GM19324 (cell line): ENCODE data around the gene FHOD1.

Experiments used
- ATAC-seq: cut with Tn5 transposase; IDR thresholded peaks from one replicate; pipeline ENCODE4 v1.9.1; 2021; ENCODE audit warnings: mild to moderate bottlenecking, moderate library complexity; ENCODE audit not compliant: unreplicated experiment, low FRiP score

The FHOD1 gene

DNA sequence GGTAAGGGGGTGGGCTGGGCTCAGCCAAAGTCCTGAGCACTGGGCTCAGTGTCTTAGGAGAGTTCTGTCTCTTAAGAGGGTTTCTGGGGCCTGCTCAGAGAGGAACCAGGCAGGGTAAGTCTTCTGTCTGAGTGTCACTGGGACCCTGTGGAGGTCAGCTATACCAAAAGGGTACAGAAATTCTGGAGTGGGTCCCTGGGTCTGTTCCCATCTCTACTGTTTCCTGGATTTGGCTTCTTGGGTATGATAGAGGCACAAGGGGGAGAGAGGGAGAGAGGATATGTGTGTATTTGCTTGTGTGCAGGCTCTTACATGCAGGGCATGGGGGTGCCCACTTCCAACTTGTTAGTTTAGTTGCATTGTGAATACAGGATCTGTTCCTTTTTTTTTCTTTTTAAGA lies 53.7 kb downstream of the FHOD1 start:
- no peak for ATAC-seq

DNA sequence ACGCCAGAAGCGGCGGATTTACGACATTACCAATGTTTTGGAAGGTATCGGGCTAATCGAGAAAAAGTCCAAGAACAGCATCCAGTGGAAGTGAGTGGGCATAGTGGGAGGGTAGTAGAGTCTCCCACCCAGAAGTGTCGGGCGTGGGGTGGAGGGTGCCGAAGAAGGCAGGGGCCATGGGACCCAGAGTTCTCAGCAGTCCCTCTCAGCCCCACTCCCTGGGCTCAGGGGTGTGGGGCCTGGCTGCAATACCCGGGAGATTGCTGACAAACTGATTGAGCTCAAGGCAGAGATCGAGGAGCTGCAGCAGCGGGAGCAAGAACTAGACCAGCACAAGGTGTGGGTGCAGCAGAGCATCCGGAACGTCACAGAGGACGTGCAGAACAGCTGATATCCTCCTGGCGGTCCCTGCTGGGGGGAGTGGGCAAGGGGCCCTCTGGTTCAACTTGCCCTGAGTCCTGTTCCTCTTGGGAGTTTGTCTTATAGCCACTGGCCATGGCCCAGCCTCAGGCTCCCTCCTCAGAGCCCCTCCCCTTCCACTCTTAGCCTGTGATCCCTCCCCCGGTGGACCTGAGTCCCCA lies 54.4 kb downstream of the FHOD1 start:
- ATAC-seq: no peak

DNA sequence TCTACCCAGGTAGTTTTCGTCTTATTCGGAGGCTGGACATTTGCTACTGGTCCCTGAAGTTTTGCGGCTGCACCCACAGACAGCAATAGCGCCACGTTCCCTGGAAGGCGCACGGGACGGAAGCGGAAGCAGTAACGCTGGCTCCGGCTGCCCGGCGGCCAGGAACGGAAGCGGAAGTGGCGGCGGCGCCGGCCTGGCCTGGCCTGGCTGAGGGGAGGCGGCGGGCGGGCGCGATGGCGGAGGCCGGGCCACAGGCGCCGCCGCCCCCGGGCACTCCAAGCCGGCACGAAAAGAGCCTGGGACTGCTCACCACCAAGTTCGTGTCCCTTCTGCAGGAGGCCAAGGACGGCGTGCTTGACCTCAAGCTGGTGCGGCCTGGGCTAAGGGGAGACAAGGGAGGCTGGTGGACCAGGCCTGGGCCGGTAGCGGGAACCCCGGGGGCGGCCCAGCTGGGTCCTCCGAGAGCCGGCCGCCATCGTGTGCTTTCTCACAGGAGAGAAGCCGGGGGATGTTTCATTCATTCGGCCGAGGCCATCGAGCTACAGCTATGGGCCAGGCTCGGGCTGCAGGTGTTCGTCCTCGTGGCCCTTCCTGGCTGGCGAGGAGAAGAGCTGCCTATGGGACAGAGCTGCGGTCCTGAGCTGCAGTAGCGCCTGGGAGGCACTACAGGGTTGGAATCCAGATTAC lies 55.1 kb downstream of the FHOD1 start, which contains the start of gene E2F4:
Gene E2F4 (plus strand): TSS at position 161 of the 687 bp plus-strand sequence. CDS start 73 bp downstream, at position 234.
- peak; percentile 90 for ATAC-seq

DNA sequence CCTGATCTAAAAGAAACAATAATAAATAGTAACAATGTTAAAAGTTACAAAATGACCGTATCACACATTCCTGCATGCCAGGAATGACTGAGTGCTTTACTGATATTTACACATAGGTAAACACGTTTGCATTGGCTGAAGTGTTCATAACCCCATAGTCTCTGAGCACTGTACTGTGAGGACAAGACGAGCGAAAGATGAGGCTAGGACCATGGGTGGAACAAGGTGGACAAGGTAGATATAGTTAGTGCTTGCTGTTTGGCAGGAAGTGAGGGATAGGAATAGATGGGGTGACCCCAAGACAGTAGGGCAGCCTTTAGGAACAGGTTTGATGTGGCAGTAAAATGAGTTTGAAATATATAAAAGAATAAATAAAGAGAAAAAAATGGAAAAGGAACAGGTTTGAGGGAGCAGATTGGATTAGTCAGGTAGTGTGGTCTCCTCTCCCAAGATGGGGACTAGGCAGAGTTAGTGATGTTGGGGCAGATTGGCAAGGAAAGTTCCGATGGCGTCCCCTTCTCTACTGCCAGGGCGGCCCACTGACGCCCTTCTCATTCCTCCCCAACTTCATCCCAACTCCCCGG lies 55.8 kb downstream of the FHOD1 start:
- no peak for ATAC-seq

DNA sequence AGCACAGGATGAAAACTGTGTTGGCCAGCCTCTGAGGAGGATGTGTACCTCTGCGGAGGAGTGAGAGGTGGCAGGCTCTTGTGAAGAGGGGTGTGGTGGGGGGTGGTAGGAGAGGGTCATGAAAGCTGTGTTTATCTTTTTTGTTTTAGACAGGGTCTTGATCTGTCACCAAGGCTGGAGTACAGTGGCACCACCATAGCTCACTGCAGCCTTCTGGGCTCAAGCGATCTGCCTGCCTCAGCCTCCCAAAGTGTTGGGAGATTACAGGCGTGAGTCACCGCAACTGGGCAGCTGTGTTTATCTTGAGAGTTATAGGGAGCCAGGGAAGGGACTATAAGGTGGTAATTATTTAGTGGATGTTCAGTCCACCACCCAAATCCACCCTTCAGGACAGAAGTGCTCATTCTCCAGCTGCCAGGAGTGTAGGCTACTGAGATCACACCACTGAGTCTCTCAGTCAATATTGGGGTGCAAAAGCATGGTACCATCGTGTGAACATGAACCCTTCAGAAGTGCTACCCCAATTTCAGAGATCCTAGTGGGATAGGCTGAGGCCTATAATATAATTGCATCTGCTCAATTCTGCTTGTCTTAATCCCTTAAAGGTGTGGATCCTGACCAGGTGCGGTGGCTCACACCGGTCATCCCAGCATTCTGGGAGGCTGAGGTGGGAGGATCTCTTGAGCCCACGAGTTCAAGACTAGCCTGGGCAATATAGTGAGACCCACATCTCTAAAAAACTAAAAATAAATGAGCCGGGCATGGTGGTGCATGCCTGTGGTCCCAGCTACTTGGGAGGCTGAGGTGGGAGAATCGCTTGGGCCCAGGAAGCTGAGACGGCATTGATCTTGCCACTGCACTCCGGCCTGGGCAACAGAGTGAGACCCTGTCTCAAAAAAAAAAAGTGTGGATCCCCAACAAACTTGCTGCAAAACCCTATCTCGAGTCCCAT lies 56.6 kb downstream of the FHOD1 start:
- no peak for ATAC-seq

DNA sequence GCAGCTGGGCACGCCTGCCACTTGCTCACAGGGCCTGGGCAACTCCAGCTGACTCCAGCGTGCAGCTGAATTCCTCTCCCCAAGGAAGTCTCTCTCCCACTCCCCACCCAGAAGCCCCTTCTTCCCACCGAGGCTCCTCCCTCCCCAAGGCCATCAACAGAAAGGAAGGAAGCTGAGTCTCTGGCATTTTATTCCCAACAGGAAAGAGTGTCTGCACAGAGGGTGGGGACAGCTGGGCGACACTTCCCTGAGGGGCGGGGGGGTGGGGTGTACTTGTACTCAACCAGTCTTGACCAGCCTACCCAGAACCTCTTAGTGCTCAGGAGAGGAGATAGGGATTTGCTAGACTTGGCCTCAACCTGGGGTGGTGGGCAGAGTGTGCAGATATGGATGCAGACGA lies 57.2 kb downstream of the FHOD1 start, which contains the start of gene EXOC3L1:
Gene EXOC3L1 (minus strand): TSS at position 96 of the 400 bp plus-strand sequence. CDS start 460 bp downstream, outside the sequence.
- no peak for ATAC-seq

DNA sequence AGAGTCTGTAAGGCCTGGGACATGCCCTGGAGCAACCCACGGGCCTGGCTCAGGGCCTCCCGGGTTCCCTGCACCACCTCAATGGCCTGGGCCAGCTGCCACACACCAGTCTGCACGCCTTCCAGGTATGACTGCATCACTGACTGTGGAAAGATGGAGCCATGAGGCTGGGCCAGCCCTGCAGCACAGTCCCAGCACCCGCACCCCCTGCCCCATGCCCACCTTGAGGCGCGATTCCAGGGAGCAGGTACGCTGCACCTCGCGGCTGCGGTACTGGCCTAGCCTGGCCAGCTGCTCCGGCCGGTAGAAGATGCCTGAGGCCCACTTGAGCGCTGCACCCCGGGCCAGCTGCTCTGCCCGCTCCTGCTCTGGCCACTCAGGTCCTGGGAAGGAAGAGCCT lies 58.5 kb downstream of the FHOD1 start:
- no peak for ATAC-seq

DNA sequence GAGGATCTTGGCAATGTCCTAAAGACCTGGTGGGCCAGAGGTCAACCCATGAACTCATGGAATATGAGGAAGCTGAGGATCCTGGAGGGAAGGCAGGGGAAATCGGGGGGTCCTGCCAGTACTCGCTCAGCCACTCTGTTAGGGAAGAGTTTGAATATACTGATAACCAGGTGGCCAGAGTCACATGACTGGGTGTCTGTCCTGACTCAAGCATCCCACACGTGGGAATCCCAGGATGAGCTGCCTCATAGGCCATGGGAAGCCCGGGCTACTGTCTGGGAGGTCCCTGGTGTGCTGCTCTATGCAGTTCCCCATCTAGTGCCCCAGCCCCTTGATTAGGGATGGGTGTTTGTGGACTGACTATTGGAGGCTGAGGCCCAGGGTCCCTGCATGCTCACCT lies 59.0 kb downstream of the FHOD1 start:
- ATAC-seq: no peak

DNA sequence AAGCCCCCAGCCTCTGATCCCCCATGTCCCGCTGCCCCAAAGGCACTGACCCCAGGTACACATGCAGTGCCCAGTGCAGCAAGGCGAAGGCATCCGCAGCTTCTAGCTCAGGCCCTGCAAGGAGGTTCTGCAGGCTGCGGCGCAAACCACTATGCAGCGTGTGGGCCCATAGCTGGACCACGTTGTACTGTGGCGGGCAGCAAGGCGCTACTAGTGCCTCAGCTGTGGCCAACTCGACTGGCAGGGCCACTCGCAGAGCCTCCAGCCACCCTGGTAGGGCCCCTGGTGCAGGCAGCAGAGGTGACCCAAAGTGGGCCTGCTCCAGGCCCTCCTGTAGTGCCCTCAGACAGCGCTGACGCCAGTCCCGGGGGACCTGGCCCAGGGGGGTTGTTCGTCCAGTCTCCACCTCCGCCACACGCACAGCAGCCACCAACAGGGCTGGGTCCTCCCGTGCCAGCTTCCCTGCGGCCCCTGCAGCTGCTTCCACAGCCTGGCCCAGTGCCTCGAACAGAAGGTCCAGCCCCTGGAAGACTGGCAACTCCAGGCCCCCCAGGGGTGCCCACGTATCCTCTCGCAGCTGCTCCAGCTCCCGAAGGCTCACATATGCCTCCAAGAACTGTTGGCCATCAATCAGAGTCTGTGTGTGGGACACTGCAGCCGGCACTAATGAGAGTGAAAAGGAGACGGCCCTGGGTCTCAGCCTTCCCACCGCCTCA lies 59.9 kb downstream of the FHOD1 start:
- ATAC-seq: no peak

DNA sequence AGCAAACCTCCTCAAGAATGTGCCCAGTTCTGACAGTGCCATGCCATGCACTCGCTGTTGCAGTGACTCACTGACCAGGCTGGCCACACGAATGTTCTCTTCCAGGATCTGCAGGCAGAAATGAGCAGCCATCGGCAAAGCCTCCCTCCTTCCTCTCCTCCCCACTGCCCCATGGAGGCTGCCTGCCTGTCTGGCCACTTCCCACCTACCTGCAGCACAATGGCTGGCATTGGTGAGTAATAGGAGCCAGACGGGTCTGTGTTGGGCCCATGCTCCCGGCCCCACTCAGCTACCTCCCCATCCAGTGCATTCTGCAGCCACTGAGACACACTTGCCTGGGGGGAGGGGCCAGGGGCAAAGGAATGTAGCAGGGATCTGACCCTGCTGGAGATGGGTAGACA lies 60.7 kb downstream of the FHOD1 start:
- no peak for ATAC-seq

DNA sequence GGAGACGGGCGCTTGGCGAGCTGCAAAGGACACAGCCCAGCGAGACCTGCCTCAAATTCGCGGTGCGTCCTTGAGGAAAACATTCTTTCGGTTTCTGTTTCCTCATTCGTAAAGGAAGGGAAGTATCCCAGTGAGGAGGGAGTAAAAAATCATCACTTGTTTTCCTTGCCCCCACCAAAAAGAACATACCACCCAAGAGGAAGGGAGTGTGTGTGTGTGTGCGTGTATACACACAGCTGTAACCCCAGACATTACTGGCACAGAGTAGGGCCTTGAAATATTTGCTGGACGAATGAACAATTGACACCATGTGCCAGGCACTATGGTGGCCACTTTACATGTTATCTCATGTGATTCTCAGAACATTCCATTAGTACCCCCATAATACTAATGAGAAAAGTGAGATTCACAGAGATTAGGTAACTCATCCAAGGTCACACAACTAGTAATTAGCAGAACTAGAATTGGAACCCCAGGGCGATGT lies 61.6 kb downstream of the FHOD1 start:
- ATAC-seq: no peak

DNA sequence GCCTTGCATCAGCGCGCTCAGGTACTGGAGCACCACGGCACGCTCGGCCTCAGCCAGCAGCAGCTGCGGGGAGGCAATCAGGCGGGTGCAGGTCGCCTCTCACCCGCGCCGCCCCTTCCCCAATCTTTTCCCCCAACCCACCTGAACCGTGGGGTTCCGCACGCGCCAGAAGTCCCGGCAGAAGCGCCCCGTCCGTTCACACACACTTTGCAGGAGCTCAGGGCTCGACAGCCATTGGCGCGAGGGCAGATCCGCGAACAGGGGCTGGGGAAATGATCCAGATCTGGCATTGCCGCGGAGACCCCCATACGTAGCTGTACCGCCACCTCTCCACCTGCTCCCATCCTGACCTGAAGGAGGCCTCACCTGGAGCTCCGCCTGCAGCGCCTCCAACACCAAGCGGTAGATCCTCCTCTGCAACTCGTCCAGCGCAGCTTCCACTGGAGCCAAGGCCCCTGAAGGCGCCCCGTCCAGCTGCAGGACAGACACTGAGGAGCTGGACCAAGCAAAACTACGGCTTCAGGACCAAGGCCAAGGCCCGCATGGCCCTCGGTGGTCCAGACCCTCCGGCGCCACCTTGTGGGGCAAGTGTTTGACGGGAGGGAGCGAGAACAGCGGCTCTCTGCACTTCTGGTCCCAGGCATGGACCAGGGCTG lies 62.2 kb downstream of the FHOD1 start:
- no peak for ATAC-seq

DNA sequence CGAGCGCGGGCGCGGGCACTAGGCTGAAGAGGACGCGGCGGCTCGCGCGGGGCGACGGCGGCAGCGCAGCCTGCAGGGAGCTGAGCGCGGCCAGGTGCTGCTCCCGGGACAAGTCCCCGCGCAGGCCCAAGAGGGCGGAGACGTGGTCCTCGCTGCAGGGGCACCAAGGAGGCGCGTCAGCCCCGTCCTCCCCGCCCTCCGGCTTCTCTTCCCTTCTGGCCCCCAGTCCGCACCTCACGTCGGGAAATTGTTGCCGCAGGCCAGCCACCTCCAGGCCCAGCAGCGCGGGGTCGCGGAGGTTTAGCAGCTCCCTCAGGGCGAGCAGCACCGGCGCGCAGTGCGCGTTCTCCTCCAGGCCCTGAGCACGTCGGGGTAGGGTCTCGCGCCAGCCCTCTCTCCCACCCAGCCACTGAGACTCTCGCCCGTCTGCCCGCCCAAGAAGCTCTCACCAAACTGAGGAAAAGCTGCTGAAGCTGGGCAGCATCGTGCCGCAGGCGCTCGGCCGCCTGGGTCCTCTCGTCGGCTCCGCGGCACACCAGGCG lies 62.8 kb downstream of the FHOD1 start:
- ATAC-seq: no peak

DNA sequence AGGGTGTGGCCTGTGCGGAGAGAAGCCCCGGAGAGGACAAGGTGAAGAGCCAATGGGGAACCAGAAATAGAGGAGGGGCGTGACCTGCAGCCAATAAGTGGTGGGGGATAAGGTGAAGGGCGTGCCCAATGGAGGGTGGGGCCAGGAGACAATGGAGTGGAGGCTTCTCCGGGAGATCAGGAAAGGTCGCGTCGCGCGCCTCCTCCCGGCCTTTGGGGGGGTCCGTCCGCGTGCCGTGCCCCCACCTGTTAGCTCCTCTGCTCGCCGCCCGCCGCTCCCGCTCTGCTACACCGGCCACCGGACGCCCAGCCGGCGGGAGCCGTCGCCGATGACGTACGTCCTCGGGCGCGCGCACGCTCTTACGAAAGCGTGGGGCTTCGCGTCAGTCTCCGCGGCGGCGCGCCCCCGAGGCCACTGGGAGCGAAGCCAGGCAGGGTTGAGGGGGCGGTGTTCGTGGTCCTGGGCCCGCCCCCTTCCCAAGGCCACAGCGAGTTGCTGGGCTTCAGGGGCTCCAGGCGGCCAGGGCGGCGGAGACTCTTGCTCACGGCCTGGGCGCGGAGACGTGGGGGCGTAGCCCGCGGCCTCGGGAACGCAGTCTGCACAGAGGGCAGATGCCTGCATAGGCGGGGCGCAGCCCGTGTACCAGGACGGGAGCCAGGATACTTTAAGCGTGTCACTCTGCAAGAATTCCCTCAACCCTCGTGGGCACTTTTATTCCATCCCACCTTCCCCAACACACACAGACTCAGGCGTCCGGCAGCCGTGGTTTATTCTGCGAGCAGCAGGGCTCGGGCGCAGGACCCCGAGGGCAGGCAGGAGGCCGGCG lies 63.4 kb downstream of the FHOD1 start, which contains the start of gene MATCAP1:
Gene MATCAP1 (minus strand): TSS at position 337 of the 826 bp plus-strand sequence. CDS start 3,353 bp downstream, outside the sequence.
- peak; percentile 92 for ATAC-seq

DNA sequence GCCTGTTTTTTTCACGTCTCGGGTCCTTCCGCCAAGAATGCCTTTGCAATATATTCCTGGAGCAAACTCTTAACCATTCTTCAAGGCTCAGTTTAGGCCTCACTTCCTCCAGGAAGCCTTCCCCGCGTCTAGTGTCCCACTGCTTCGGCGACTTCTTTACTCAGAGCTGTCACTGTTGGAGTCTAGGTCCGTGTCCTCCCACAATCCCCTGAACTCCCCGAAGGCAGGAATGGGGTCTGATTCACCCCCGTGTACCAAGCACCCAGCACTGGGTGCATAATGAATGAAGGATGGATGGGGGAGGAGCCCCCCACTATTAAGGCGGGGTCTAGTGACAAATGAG lies 64.0 kb downstream of the FHOD1 start:
- no peak for ATAC-seq

DNA sequence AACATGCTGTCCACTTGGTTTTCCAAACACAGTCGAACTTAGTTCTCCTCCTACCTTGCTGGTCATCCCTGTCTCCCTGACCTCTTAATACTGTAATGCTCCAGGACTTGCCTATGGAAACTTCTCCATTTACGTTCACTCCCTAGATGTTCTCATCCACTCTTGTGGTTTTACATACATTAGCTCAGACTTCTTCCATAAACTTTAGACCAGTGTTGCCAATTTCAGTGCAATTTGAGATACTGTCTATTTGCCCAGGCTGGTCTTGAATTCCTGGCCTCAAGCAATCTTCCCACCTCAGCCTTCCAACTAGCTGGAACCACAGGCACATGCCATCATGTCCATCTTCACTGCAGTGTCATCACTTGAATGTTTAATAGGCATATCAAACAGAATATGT lies 65.0 kb downstream of the FHOD1 start:
- no peak for ATAC-seq

DNA sequence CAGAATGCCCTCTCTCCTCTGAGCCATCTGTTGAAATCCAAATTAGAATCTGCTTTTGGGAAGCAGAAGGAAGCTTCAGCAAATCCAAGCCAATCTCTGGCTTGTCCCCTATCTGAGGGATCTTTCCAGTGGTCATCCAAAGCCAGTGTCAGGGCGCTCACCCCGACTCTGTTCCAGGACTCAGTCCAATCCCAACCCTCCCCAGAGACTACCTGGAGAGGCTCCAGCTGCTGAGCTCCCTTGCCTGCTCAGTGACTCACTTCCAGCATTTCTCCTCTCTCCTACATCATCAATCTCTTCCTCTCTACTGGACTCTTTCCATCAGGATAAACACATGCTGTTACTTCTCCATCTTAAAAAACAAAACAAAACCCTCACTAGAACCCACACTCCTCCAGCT lies 65.9 kb downstream of the FHOD1 start:
- ATAC-seq: no peak

DNA sequence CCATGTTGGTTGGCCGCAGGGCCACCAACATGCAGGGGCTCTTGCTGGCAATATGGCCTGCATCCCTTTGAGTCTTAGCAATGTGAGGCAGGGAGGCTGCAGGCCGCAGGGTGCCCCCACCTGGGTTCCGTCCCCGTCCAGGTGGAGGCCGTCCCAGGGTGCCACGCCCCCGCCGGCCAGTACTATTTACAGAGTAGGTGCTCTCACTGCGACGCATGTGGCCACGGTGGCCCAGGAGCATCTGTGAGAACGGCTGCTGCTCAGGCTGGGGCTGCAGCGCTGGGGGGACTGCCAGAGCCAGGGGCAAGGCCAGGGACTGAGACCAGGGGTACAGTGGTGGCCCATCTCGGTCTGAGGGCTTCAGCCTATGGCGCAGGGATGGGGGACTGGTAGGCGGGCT lies 67.1 kb downstream of the FHOD1 start:
- ATAC-seq: no peak
